ENCODE results near the gene MAN2A1.

MAN2A1 gene

GRCh38 chr5:109660301-109660700 is 29.4 kb upstream of the MAN2A1 start:
- no peak for DNase-seq (ENCODE audit: low spot score)
- no peak overlapping the region for H3K4me3 ChIP-seq
- TF ChIP-seq CTCF (IDR thresholded peaks at IDR 0.05) = no peak
- H3K27ac ChIP-seq = no peak overlapping the region

GRCh38 chr5:109668237-109668636 is 21.5 kb upstream of the MAN2A1 start:
- Histone ChIP-seq H3K27ac (no peak overlapping the region), H3K4me3 (no peak overlapping the region)
- DNase-seq (ENCODE audit: low spot score) = no peak
- no peak for TF ChIP-seq CTCF (IDR thresholded peaks at IDR 0.05)

- DNase-seq (ENCODE audit: low spot score) = no peak
- H3K27ac ChIP-seq = no peak overlapping the region
- no peak overlapping the region for H3K4me3 ChIP-seq
- TF ChIP-seq CTCF (IDR thresholded peaks at IDR 0.05) = no peak
Observed at GRCh38 chr5:109668668-109669422, 20.9 kb upstream of the MAN2A1 start.

- Histone ChIP-seq H3K4me3 (no peak overlapping the region), H3K27ac (no peak overlapping the region)
- TF ChIP-seq CTCF (IDR thresholded peaks at IDR 0.05) = no peak
- no peak for DNase-seq (ENCODE audit: low spot score)
Observed at GRCh38 chr5:109669991-109670706, 19.6 kb upstream of the MAN2A1 start.

GRCh38 chr5:109671136-109671535 is 18.6 kb upstream of the MAN2A1 start:
- TF ChIP-seq CTCF (IDR thresholded peaks at IDR 0.05) = no peak
- H3K27ac ChIP-seq = no peak overlapping the region
- H3K4me3 ChIP-seq = no peak overlapping the region
- DNase-seq (ENCODE audit: low spot score) = no peak

- TF ChIP-seq CTCF (IDR thresholded peaks at IDR 0.05) = no peak
- H3K27ac ChIP-seq = no peak overlapping the region
- DNase-seq (ENCODE audit: low spot score) = no peak
- no peak overlapping the region for H3K4me3 ChIP-seq
Observed at GRCh38 chr5:109674596-109674995, 15.1 kb upstream of the MAN2A1 start.

GRCh38 chr5:109676920-109677319 is 12.8 kb upstream of the MAN2A1 start:
- Histone ChIP-seq H3K4me3 (no peak overlapping the region), H3K27ac (no peak overlapping the region)
- no peak for TF ChIP-seq CTCF (IDR thresholded peaks at IDR 0.05)
- DNase-seq (ENCODE audit: low spot score) = no peak
